Natural killer cell (primary cell): ENCODE data around the gene RSRC1. TPM values are rescaled to one million over a fixed set of nuclear protein-coding genes. Genes with fewer than 3 reads are reported as not detected.

Source experiments
- ATAC-seq, 3 donors: fragments of 150-1000 bp in 2 of 3; fragments of 200-7000 bp in 1 of 3; cut with Tn5 transposase; 1 replicate in 1 of 3; 2 replicates in 2 of 3; pipeline ENCODE4 v1.10.0; 2021; ENCODE audit warnings: mild to moderate bottlenecking in 2 of 3, moderate library complexity in 2 of 3
- DNase-seq, 2 donors: peaks; one replicate each; pipeline versions ENCODE4 v3.0.0 to v3.0.0-alpha.2; 2013 to 2021; ENCODE audit warnings: mixed read lengths in 1 of 2
- H3K27ac ChIP-seq: one replicate; pipeline ENCODE4 v1.5.1; 2013; ENCODE audit warnings: mild to moderate bottlenecking, low read length
- H3K27me3 ChIP-seq: one replicate; pipeline ENCODE4 v1.6.1; 2013; ENCODE audit warnings: low read length; ENCODE audit not compliant: control insufficient read depth, insufficient read depth
- H3K36me3 ChIP-seq: one replicate; pipeline ENCODE4 v1.6.1; 2013; ENCODE audit warnings: low read length; ENCODE audit not compliant: control insufficient read depth, insufficient read depth
- H3K4me1 ChIP-seq: one replicate; pipeline ENCODE4 v1.6.1; 2013; ENCODE audit warnings: low read length; ENCODE audit not compliant: control insufficient read depth, insufficient read depth
- H3K4me3 ChIP-seq: one replicate; pipeline ENCODE4 v1.5.1; 2013; ENCODE audit warnings: low read length
- H3K9me3 ChIP-seq: one replicate; pipeline ENCODE4 v1.6.1; 2013; ENCODE audit warnings: low read length; ENCODE audit not compliant: control insufficient read depth, insufficient read depth
- H3K27ac Mint-ChIP-seq, 2 donors: one replicate each; pipeline ENCODE4 v1.8.0; 2022; ENCODE audit warnings: mild to moderate bottlenecking in 2 of 2, mixed read lengths in 2 of 2, moderate library complexity in 1 of 2
- H3K27me3 Mint-ChIP-seq, 2 donors: one replicate each; pipeline ENCODE4 v1.8.0; 2022; ENCODE audit warnings: low read depth in 2 of 2, mixed read lengths in 2 of 2
- H3K36me3 Mint-ChIP-seq: one replicate; pipeline ENCODE4 v1.8.0; 2022; ENCODE audit warnings: mixed read lengths
- H3K4me1 Mint-ChIP-seq, 2 donors: one replicate each; pipeline ENCODE4 v1.8.0; 2022; ENCODE audit warnings: mixed read lengths in 2 of 2
- H3K4me3 Mint-ChIP-seq: one replicate; pipeline ENCODE4 v1.8.0; 2022; ENCODE audit warnings: mild to moderate bottlenecking, moderate library complexity, mixed read lengths
- H3K9me3 Mint-ChIP-seq, 2 donors: one replicate each; pipeline ENCODE4 v1.8.0; 2022; ENCODE audit warnings: mixed read lengths in 2 of 2
- CTCF ChIP-seq: fragments of 200-600 bp; IDR thresholded peaks from one replicate; pipeline ENCODE4 v1.8.0; 2022; ENCODE audit warnings: antibody characterized with exemption
- WGBS: methylation state at CpG from one replicate; pipeline ENCODE4 v1.1.7; 2013; ENCODE audit warnings: missing lambda C conversion rate; ENCODE audit not compliant: insufficient coverage; 5-methylcytosine and 5-hydroxymethylcytosine counted together
- intact Hi-C: fragments of 100-400 bp; cut with micrococcal nuclease; formaldehyde crosslinking; loops from one replicate; pipeline ENCODE4 v1.14.2; 2022
- total RNA-seq, 4 donors: library from RNA; stranded (reverse); fragments of 120-200 nt in 1 of 4; gene quantifications; one replicate each; pipeline versions ENCODE4 v1.2.3 to v1.2.4, GENCODE V29; 2013 to 2022

RSRC1 gene
- total RNA-seq, 3 donors from 2014 or later (not counting 1 experiment from before 2014, with no cell fraction given), result 37.3 to 41.1 (median 37.6) TPM

- intact Hi-C loops, result no loop called here
- Mint-ChIP-seq H3K27ac (no peak overlapping the region), H3K4me1 (peaks cover 8% of the 10 kb centered on the region in 2 donors), H3K9me3 (no peaks in the 10 kb centered on the region), H3K4me3 (no peak overlapping the region), H3K36me3 (no peaks in the 10 kb centered on the region), H3K27me3 (no peaks in the 10 kb centered on the region)
- DNase-seq (no peak), ATAC-seq (no peak)
- TF ChIP-seq CTCF, result no peak
- WGBS, result 84% methylated on average over 4 of the region's 5 CpGs
- Histone ChIP-seq H3K27ac (no peak overlapping the region), H3K4me3 (no peak overlapping the region), H3K27me3 (no peaks in the 10 kb centered on the region), H3K4me1 (no peaks in the 10 kb centered on the region), H3K36me3 (no peaks in the 10 kb centered on the region), H3K9me3 (no peaks in the 10 kb centered on the region)
These were observed 345.5 kb downstream of the RSRC1 start for GRCh38 chr3:158455406-158455805.

GRCh38 chr3:158456114-158456513 lies 346.2 kb downstream of the RSRC1 start:
- intact Hi-C loops, result no loop called here
- H3K27me3 ChIP-seq, result no peaks in the 10 kb centered on the region
- H3K9me3 Mint-ChIP-seq, result no peaks in the 10 kb centered on the region
- H3K4me1 Mint-ChIP-seq, result peaks cover 8% of the 10 kb centered on the region in 2 donors
- no peaks in the 10 kb centered on the region for H3K36me3 Mint-ChIP-seq
- DNase-seq (no peak), ATAC-seq (no peak)
- H3K4me3 ChIP-seq, result no peak overlapping the region
- H3K27ac Mint-ChIP-seq, result no peak overlapping the region
- no peak overlapping the region for H3K27ac ChIP-seq
- no peaks in the 10 kb centered on the region for H3K4me1 ChIP-seq
- 77% methylated on average over 1 of the region's 3 CpGs for WGBS
- H3K27me3 Mint-ChIP-seq, result no peaks in the 10 kb centered on the region
- H3K9me3 ChIP-seq, result no peaks in the 10 kb centered on the region
- TF ChIP-seq CTCF, result no peak
- no peak overlapping the region for H3K4me3 Mint-ChIP-seq
- no peaks in the 10 kb centered on the region for H3K36me3 ChIP-seq

GRCh38 chr3:158458464-158458863 lies 348.6 kb downstream of the RSRC1 start:
- intact Hi-C loops, result no loop called here
- no peaks in the 10 kb centered on the region for H3K9me3 Mint-ChIP-seq
- Histone ChIP-seq H3K27me3 (no peaks in the 10 kb centered on the region), H3K36me3 (no peaks in the 10 kb centered on the region), H3K4me1 (no peaks in the 10 kb centered on the region), H3K9me3 (no peaks in the 10 kb centered on the region), H3K4me3 (no peak overlapping the region), H3K27ac (no peak overlapping the region)
- no peaks in the 10 kb centered on the region for H3K36me3 Mint-ChIP-seq
- no peak for DNase-seq
- H3K27ac Mint-ChIP-seq, result no peak overlapping the region
- no peak for ATAC-seq
- H3K4me3 Mint-ChIP-seq, result no peak overlapping the region
- no peak for TF ChIP-seq CTCF
- no peaks in the 10 kb centered on the region for H3K27me3 Mint-ChIP-seq
- WGBS, result 97% methylated on average over 5 of the region's 5 CpGs
- H3K4me1 Mint-ChIP-seq, result peaks cover 7 to 8% of the 10 kb centered on the region in 2 donors

DNA sequence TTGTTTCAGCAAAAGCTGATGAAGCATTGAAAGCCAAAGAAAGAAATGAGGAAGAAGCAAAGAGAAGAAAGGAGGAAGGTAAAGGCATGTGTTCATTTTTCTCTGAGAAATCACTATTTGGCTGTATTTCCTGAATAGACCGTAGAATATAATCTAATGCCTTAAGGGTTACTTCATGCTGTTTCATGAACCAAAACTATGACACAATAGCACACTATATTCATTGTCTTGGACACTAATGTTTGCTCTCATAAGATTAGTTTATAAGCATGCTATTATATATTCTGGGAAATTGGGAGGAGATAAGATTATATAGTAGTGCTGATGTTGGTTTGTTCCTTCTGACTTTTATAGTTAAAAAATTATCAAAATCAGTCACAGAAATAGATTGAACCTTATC lies 351.0 kb downstream of the RSRC1 start:
- H3K27me3 Mint-ChIP-seq, result no peaks in the 10 kb centered on the region
- H3K36me3 ChIP-seq, result no peaks in the 10 kb centered on the region
- no CpG with 5 or more reads among the region's 1 CpG for WGBS
- no peak overlapping the region for H3K27ac Mint-ChIP-seq
- H3K36me3 Mint-ChIP-seq, result no peaks in the 10 kb centered on the region
- H3K4me1 ChIP-seq, result no peaks in the 10 kb centered on the region
- ATAC-seq, result no peak
- H3K4me3 Mint-ChIP-seq, result no peak overlapping the region
- no peaks in the 10 kb centered on the region for H3K4me1 Mint-ChIP-seq
- no peak overlapping the region for H3K27ac ChIP-seq
- intact Hi-C loops, result no loop called here
- TF ChIP-seq CTCF, result no peak
- no peaks in the 10 kb centered on the region for H3K27me3 ChIP-seq
- no peaks in the 10 kb centered on the region for H3K9me3 ChIP-seq
- DNase-seq, result no peak
- H3K9me3 Mint-ChIP-seq, result no peaks in the 10 kb centered on the region
- no peak overlapping the region for H3K4me3 ChIP-seq
